ENCODE data around the gene SH3BGRL2. TPM values are rescaled to one million over a fixed set of nuclear protein-coding genes. Genes with fewer than 3 reads are reported as not detected.
"Not testable (repeated sequence)": the region's sequence is repeated elsewhere in the genome, so short reads cannot be mapped to it uniquely, and the experiment has no call there.

SH3BGRL2 gene
- polyA plus RNA-seq, 3 donors, result 5.4 to 25.4 (median 14.2) TPM

DNA sequence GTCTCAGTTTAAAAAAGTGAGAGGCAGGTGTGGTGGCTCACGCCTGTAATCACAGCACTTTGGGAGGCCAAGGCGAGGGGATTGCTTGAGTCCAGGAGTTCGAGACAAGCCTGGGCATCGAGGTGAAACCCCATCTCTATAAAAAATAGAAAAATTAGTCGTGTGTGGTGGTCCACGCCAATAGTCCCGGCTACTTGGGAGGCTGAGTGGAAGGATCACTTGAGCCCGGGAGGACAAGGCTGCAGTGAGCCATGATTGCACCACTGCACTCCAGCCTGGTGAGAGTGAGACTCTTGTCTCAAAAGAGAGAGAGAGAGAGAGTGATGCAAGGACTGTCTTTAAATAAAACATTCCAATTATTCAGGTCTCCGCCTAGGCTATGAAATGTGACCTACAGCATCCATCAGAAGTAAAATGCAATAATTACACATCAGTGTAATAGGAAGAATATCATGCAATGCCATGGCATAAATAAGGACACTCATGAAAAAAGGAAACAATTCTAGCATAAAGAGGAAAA, 81.5 kb downstream of the SH3BGRL2 start:
- H3K27ac ChIP-seq (ENCODE audit: low read depth, low read length), result no peak overlapping the region
- WGBS, 3 donors, result 88 to 93% (median 92%) methylated on average over 9 of the region's 9 CpGs

- WGBS, 3 donors, result 14 to 21% (median 19%) methylated on average over 5 of the region's 5 CpGs
These were observed 82.7 kb downstream of the SH3BGRL2 start for GRCh38 chr6:79713701-79714322.

GRCh38 chr6:79717989-79718388, 86.9 kb downstream of the SH3BGRL2 start:
- H3K27ac ChIP-seq (ENCODE audit: low read depth, low read length), result no peak overlapping the region
- WGBS, 3 donors, result 93 to 96% (median 95%) methylated on average over 2 of the region's 2 CpGs

More at GRCh38 chr6:79713701-79714322, 82.7 kb downstream of the SH3BGRL2 start:
- H3K27ac ChIP-seq (ENCODE audit: low read depth, low read length), result no peak overlapping the region

DNA sequence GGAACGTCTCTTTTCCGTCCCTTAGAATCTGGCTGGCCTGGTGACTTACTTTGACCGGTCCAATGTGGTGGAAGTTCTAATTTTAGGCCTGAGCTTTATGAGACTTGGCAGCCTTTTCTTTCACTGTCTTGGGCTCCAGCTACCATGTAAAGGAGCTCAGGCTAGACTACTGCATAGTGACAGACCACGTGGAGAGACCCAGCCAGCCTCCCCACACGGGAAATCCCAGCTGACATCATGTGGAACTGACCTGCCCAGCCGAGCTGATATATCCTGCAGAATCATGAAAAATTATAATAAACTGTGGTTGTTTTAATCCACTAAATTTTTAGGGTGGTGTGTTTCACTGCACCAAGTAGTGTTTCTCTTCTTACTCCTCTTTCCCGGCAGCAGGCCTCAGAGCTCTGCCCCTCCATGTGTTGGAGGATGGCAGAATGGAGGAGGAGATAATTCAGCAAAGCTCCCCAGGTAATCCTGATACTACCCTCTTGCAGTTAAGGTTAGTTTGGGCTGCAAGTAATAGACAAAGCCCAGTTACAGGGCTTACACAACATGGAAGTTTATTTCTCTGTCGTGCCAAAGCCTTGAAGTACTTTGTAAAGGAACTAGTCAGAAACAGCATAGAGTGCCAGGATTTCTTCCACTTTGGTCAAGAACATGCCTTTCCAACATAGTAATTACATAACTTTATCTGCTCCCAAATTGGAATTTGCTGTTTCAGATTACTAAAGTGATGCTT, 87.5 kb downstream of the SH3BGRL2 start:
- 82 to 87% (median 86%) methylated on average over 8 of the region's 8 CpGs for WGBS, 3 donors
- no peak overlapping the region for H3K27ac ChIP-seq (ENCODE audit: low read depth, low read length)

DNA sequence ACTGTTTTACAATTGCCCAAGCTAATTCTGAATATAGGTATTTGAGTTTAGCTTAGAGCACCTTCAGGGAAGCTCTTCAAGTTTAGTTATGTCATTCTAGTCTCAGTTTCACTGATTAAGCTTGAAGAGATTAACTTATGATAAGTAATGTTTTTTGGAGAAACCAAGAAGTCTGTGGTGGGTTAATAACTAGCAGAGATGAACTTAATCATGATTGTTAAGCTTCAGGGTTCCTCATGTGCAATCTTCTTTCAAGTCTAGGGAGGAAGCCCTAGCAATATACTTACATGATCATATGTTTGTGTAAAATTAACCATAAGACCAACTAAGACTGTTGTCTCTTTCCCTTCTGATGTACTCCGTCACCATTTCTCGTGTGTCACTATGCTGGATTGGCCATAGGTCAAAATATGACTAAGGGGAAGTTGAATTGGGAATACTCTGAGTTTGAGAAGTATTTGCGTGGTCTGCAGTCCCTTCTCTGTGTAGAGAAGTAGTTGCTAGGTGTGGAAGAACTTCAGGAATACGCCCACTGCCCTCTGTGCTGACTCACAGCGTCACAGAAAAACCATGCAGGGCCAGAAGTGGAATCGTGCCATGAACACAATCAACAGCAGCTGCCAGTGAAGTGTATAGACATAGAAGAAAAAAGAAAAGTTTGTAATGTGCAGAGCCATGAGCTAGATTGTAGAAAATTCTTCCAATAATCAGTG, 88.3 kb downstream of the SH3BGRL2 start:
- WGBS, 3 donors, result 56 to 69% (median 62%) methylated on average over 6 of the region's 6 CpGs
- H3K27ac ChIP-seq (ENCODE audit: low read depth, low read length), result no peak overlapping the region

- no peak overlapping the region for H3K27ac ChIP-seq (ENCODE audit: low read depth, low read length)
- WGBS, 3 donors, result 80 to 90% (median 83%) methylated on average over 2 of the region's 2 CpGs
These were observed 93.7 kb downstream of the SH3BGRL2 start for GRCh38 chr6:79724816-79725215.

- WGBS, 3 donors, result 74 to 91% (median 75%) methylated on average over 4 of the region's 4 CpGs
- H3K27ac ChIP-seq (ENCODE audit: low read depth, low read length), result no peak overlapping the region
These were observed 100.3 kb downstream of the SH3BGRL2 start for GRCh38 chr6:79731471-79731870.

- 87 to 94% (median 91%) methylated on average over 4 of the region's 4 CpGs for WGBS, 3 donors
- H3K27ac ChIP-seq (ENCODE audit: low read depth, low read length), result no peak overlapping the region
These were observed 102.3 kb downstream of the SH3BGRL2 start for GRCh38 chr6:79733388-79733787.

DNA sequence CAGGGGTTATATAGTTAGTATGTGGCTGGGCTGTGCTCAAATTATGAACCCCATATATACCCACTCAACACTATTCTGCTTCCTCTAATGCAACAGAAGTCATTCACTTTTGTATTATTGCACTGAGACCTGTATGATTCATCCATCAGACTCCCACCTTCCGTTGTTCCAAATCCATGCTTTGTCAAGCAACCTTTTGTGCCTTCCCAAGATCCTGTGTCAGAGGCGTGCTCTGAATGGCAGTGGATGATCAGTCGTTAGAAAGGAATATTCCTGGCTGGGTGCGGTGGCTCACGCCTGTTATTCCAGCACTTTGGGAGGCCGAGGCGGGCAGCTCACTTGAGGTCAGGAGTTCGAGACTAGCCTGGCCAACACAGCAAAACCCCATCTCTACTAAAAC, 103.2 kb downstream of the SH3BGRL2 start:
- H3K27ac ChIP-seq (ENCODE audit: low read depth, low read length), result no peak overlapping the region
- 95 to 97% (median 96%) methylated on average over 8 of the region's 8 CpGs for WGBS, 3 donors

DNA sequence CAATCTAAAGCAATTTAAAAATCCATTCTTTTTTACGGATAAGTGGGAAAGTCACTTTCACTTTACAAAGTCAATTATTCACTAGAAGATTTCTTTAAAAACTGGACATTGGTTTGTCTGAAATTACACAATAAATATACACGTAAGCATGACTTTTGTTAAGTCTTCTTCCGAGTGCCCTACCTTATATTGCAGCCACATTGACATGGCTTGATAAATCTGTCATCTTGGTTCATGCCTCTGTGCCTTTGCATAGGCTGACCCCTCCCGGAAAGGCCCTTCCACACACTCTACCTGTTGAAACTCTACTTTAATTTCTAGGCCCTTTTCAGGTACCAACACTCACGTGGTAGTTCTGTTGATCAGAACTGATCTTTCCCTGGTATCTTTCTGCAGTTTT, 104.1 kb downstream of the SH3BGRL2 start:
- 89 to 94% (median 91%) methylated on average over 5 of the region's 5 CpGs for WGBS, 3 donors
- no peak overlapping the region for H3K27ac ChIP-seq (ENCODE audit: low read depth, low read length)

DNA sequence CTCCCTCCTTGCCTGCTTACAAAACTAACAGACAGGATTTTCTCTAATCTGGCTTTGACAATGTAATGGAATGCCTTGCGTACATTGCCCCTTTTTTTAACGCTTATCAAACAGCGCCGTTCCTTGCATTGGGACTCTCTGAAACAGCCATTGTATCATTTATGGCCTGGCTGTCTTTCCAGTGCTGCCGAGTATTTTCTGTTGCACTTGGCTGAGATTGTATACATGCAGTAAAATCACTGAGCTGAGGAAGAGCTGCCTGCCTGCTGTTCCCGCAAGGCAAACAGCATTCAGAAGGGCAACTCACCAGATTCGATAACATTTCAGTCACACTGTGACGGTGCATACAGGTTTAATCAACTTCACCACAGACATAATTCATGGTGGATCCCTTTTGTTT, 106.0 kb downstream of the SH3BGRL2 start:
- whole genome bisulfite sequencing, 3 donors, result 21 to 74% (median 66%) methylated on average over 8 of the region's 8 CpGs

DNA sequence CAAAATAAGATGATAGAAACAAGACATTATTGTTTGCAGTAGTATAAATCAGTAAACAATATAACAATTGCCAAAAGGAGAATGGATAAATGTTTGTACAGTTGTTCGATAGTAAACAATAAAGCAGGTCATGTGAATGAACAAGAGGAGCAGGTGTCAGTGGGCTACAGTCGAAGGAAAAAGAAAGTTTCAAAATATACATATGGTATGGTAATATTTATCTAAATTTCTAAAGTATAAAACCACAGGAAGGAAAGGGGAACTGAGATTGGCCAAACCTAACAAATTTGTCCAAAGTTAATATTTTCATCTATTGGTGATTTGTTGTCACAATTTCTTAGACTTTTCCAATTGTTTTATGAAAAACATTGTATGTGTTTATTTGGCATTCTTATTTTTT, 110.9 kb downstream of the SH3BGRL2 start:
- 66 to 78% (median 74%) methylated on average over 2 of the region's 2 CpGs for WGBS, 3 donors
- H3K27ac ChIP-seq (ENCODE audit: low read depth, low read length), result no peak overlapping the region

More for the DNA sequence above, 106.0 kb downstream of the SH3BGRL2 start:
- no peak overlapping the region for H3K27ac ChIP-seq (ENCODE audit: low read depth, low read length)

DNA sequence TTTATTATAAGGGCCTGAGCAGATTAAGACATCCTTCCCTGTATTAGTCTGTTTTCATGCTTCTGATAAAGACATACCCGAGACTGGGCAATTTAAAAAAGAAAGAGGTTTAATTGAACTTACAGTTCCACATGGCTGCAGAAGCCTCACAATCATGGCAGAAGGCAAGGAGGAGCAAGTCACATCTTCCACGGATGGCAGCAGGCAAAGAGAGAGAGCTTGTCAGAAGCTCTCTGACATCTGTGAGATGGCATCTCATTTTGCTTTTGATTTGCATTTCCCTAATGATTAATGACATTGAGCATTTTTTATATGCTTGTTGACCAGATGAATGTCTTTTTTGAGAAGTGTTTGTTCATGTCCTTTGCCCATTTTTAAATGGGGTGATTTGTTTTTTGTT, 114.2 kb downstream of the SH3BGRL2 start:
- 87 to 96% (median 92%) methylated on average over 2 of the region's 2 CpGs for WGBS, 3 donors
- not testable (repeated sequence) for H3K27ac ChIP-seq (ENCODE audit: low read depth, low read length)

DNA sequence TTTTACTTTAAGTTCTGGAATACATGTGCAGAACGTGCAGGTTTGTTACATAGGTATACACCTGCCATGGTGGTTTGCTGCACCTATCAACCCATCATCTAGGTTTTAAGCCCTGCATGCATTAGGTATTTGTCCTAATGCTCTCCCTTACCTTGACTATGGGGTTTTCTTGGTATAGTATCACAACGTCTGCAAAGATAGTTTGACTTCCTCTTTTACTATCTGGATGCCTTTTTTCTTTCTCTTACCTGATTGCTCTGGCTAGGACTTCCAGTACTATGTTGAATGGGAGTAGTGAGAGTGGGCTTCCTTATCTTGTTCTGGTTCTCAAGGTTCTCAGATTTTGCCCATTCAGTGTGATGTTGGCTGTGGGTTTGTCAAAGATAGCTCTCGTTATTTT, 115.2 kb downstream of the SH3BGRL2 start:
- not testable (repeated sequence) for H3K27ac ChIP-seq (ENCODE audit: low read depth, low read length)
- WGBS, 3 donors, result 73 to 80% (median 80%) methylated on average over 3 of the region's 3 CpGs

- 62 to 67% (median 64%) methylated on average over 4 of the region's 4 CpGs for WGBS, 3 donors
- H3K27ac ChIP-seq (ENCODE audit: low read depth, low read length), result no peak overlapping the region
These were observed 119.7 kb downstream of the SH3BGRL2 start for GRCh38 chr6:79750806-79751205.

Other genes with a start within 250 kb of the SH3BGRL2 start
- 1 to 10 TPM; 1.1 to 3.4 (median 1.3) TPM for gene LCA5, start 93.9 kb upstream of the SH3BGRL2 start, polyA plus RNA-seq